ENCODE measurements around the gene GID8. TPM values are rescaled to one million over a fixed set of nuclear protein-coding genes. Genes with fewer than 3 reads are reported as not detected.

GID8 gene
- total and polyA plus RNA-seq, 2 of the 13 experiments (the other 11 are each of a cell fraction or from before 2014, with no cell fraction given), result 39.6 to 59.8 TPM

GRCh38 chr20:62961310-62961783 lies 23.4 kb downstream of the GID8 start (continued):
- peak; percentile 15; the same call in 1 of the 2 replicates for TF ChIP-seq THAP9 (CRISPR knock-in tag; IDR thresholded peaks at IDR 0.05; ENCODE audit: borderline replicate concordance)
- TF ChIP-seq FOXM1 (CRISPR knock-in tag; IDR thresholded peaks at IDR 0.05), result no peak
- peak; percentile 77 for TF ChIP-seq RBFOX2 (IDR thresholded peaks at IDR 0.05; ENCODE audit: low read depth, low read length)
- TF ChIP-seq ZBTB14 (CRISPR knock-in tag; IDR thresholded peaks at IDR 0.05), result no peak
- TF ChIP-seq ZNF432 (CRISPR knock-in tag; IDR thresholded peaks at IDR 0.05; ENCODE audit: borderline replicate concordance), result no peak

GRCh38 chr20:62961799-62962198 lies 23.9 kb downstream of the GID8 start:
- H3K4me1 ChIP-seq (ENCODE audit: insufficient read depth, low read length), result peaks cover 13% of the 10 kb centered on the region
- H3K79me2 ChIP-seq (ENCODE audit: insufficient read depth, low read length), result peaks cover 11% of the 10 kb centered on the region
- ChIA-PET POLR2A (interaction anchor here (1.3 kb wide), 1 partner anchor 9 kb away, joined by 3 read pairs; no protein-coding TSS in a partner anchor), CTCF (ENCODE audit: low intra/inter-chr PET ratio, low total read pairs) (no interaction called here)
- no peak overlapping the region for H3K9ac ChIP-seq (ENCODE audit: insufficient read depth, low read depth, low read length)
- ATAC-seq, result no peak
- H3K9me3 ChIP-seq (ENCODE audit: low read length), result no peaks in the 10 kb centered on the region
- peaks cover 76 to 93% of the 10 kb centered on the region in 2 experiments for H3K36me3 ChIP-seq (replicated peaks in 1 of 2; ENCODE audit: control insufficient read depth in 1 of 2, insufficient read depth in 2 of 2, low read length in 2 of 2)
- H3K27me3 ChIP-seq (ENCODE audit: control insufficient read depth in 1 of 2, insufficient read depth in 2 of 2, low read length in 2 of 2), result no peaks in the 10 kb centered on the region
- in situ Hi-C loops (cut with HindIII; ENCODE audit: extremely low pct_ligation_motif_present, low pct_unique_long_range_greater_than_20kb), result no loop called here
- H3K4me2 ChIP-seq (ENCODE audit: low read depth, low read length), result no peak overlapping the region
- 95% methylated on average over 8 of the region's 8 CpGs for WGBS (ENCODE audit: low lambda C conversion rate)
- H3K27ac ChIP-seq (ENCODE audit: extremely low read length, insufficient read depth, low read length), result no peak overlapping the region
- H3K4me3 ChIP-seq (replicated peaks in 1 of 3; ENCODE audit: insufficient read depth in 1 of 3, low read depth in 2 of 3, low read length in 3 of 3), result no peak overlapping the region
- FAIRE-seq, result no peak
- H4K20me1 ChIP-seq (ENCODE audit: insufficient read depth, low read length), result peaks cover 72% of the 10 kb centered on the region; the same call in 1 of the 2 replicates
- intact Hi-C loops (cut with micrococcal nuclease; ENCODE audit: unreplicated experiment), result no loop called here
- no peak for DNase-seq (ENCODE audit: low spot score)
- H2AFZ ChIP-seq (ENCODE audit: low read length), result no peak overlapping the region
- BruUV-seq (replicated peaks), result no TSS peak
- TF ChIP-seq ZSCAN30 (CRISPR knock-in tag; IDR thresholded peaks at IDR 0.05) (no peak), ZNF292 (CRISPR knock-in tag; IDR thresholded peaks at IDR 0.05; ENCODE audit: borderline replicate concordance, low read depth) (no peak), TRIM22 (IDR thresholded peaks at IDR 0.05) (no peak), E2F5 (CRISPR knock-in tag; conservative IDR thresholded peaks at IDR 0.05) (no peak), ZBTB42 (CRISPR knock-in tag; IDR thresholded peaks at IDR 0.05) (no peak), ZNF788 (CRISPR knock-in tag; IDR thresholded peaks at IDR 0.05; ENCODE audit: borderline replicate concordance) (no peak), ZIK1 (CRISPR knock-in tag; IDR thresholded peaks at IDR 0.05; ENCODE audit: borderline replicate concordance, low read depth) (no peak), ZNF761 (CRISPR knock-in tag; conservative IDR thresholded peaks at IDR 0.05) (no peak), ZNF235 (CRISPR knock-in tag; IDR thresholded peaks at IDR 0.05; ENCODE audit: borderline replicate concordance) (no peak), ATRX (CRISPR knock-in tag; IDR thresholded peaks at IDR 0.05; ENCODE audit: borderline replicate concordance) (no peak), TCF7 (IDR thresholded peaks at IDR 0.05; ENCODE audit: low read depth) (no peak), ZNF282 (IDR thresholded peaks at IDR 0.05; ENCODE audit: partially characterized antibody) (no peak), STAT5B (CRISPR knock-in tag; IDR thresholded peaks at IDR 0.05) (no peak), RAD51 (IDR thresholded peaks at IDR 0.05; ENCODE audit: borderline replicate concordance) (no peak)
